ENCODE results near the gene TRIM46.

DNA sequence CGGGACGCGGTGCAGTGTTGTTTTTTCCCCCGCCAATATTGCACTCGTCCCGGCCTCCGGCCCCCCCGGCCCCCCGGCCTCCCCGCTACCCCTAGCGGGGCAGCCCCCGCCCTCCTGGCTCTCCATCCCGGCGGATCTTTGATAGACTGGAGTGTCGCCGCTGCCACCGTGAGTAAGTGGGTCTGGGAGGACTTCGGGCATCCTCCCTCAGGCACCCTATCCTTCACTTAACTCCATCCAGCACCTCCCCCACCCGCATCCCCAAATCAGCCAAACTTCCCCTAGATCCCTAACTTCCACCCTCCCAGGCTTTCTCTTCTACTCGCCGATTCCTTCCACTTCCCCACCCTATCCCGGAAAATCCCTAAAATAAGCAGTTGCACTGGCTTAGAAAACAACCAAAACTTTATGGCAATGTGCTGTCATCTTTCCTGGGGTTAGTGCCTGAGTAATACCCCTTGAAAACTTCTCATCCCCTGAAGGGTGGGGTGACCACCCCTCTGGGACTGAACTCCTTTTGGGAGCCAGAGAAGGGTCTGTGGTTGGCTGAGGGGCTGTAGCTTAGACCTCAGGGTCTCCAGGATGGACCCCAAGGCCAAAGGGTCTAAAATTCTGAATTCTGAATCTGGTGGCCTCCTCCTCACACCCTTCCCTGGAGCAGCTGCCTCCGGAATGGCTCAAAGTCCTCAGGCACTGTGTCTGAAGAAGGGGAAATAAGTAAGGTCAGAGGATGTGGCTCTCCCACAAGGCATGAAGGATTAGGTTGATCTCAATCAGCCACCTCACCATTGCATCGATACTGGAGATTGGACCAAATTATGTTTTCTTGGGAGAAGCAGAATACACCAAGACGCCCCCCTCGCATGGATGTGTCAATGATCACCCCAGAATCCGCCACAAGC lies 21.8 kb downstream of the TRIM46 start:
- TF ChIP-seq, protein P1, sequence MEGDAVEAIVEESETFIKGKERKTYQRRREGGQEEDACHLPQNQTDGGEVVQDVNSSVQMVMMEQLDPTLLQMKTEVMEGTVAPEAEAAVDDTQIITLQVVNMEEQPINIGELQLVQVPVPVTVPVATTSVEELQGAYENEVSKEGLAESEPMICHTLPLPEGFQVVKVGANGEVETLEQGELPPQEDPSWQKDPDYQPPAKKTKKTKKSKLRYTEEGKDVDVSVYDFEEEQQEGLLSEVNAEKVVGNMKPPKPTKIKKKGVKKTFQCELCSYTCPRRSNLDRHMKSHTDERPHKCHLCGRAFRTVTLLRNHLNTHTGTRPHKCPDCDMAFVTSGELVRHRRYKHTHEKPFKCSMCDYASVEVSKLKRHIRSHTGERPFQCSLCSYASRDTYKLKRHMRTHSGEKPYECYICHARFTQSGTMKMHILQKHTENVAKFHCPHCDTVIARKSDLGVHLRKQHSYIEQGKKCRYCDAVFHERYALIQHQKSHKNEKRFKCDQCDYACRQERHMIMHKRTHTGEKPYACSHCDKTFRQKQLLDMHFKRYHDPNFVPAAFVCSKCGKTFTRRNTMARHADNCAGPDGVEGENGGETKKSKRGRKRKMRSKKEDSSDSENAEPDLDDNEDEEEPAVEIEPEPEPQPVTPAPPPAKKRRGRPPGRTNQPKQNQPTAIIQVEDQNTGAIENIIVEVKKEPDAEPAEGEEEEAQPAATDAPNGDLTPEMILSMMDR (conservative IDR thresholded peaks at IDR 0.05; ENCODE audit: low read depth in 2 of 2): no peak
- TF ChIP-seq, protein P2, sequence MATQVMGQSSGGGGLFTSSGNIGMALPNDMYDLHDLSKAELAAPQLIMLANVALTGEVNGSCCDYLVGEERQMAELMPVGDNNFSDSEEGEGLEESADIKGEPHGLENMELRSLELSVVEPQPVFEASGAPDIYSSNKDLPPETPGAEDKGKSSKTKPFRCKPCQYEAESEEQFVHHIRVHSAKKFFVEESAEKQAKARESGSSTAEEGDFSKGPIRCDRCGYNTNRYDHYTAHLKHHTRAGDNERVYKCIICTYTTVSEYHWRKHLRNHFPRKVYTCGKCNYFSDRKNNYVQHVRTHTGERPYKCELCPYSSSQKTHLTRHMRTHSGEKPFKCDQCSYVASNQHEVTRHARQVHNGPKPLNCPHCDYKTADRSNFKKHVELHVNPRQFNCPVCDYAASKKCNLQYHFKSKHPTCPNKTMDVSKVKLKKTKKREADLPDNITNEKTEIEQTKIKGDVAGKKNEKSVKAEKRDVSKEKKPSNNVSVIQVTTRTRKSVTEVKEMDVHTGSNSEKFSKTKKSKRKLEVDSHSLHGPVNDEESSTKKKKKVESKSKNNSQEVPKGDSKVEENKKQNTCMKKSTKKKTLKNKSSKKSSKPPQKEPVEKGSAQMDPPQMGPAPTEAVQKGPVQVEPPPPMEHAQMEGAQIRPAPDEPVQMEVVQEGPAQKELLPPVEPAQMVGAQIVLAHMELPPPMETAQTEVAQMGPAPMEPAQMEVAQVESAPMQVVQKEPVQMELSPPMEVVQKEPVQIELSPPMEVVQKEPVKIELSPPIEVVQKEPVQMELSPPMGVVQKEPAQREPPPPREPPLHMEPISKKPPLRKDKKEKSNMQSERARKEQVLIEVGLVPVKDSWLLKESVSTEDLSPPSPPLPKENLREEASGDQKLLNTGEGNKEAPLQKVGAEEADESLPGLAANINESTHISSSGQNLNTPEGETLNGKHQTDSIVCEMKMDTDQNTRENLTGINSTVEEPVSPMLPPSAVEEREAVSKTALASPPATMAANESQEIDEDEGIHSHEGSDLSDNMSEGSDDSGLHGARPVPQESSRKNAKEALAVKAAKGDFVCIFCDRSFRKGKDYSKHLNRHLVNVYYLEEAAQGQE (IDR thresholded peaks at IDR 0.05; ENCODE audit: unreplicated experiment): no peak
- TF ChIP-seq EZH2 (IDR thresholded peaks at IDR 0.05; ENCODE audit: low read depth, unreplicated experiment): no peak
- no peak for TF ChIP-seq POLR2AphosphoS5 (IDR thresholded peaks at IDR 0.05; ENCODE audit: low read depth)
- no peak for TF ChIP-seq JUNB (IDR thresholded peaks at IDR 0.05; ENCODE audit: unreplicated experiment)

Measured in GM23338 (cell line).